Globus pallidus (tissue), 1 donor: ENCODE data around the gene ITGA6.

Source experiments
- DNase-seq: peaks from one replicate; pipeline ENCODE4 v3.0.0-alpha.2; 2015; ENCODE audit warnings: low spot score

The ITGA6 gene

GRCh38 chr2:172465417-172466334, 38.3 kb downstream of the ITGA6 start:
- DNase-seq, result peak; percentile 67

GRCh38 chr2:172467382-172467781, 40.0 kb downstream of the ITGA6 start:
- DNase-seq, result no peak

- DNase-seq, result no peak
Measured at GRCh38 chr2:172470958-172471922, 43.9 kb downstream of the ITGA6 start.

- DNase-seq, result no peak
Measured at GRCh38 chr2:172472446-172473033, 45.2 kb downstream of the ITGA6 start.

- no peak for DNase-seq
Measured at GRCh38 chr2:172473167-172473566, 45.8 kb downstream of the ITGA6 start.

- no peak for DNase-seq
Measured at GRCh38 chr2:172478353-172478752, 51.0 kb downstream of the ITGA6 start.

- no peak for DNase-seq
Measured at GRCh38 chr2:172480301-172481218, 53.2 kb downstream of the ITGA6 start.

- DNase-seq, result no peak
Measured at GRCh38 chr2:172481507-172482262, 54.3 kb downstream of the ITGA6 start.

- DNase-seq, result no peak
Measured at GRCh38 chr2:172484253-172484652, 56.9 kb downstream of the ITGA6 start.

- no peak for DNase-seq
Measured at GRCh38 chr2:172484706-172485105, 57.3 kb downstream of the ITGA6 start.

- DNase-seq, result no peak
Measured at GRCh38 chr2:172488556-172488955, 61.2 kb downstream of the ITGA6 start.

- no peak for DNase-seq
Measured at GRCh38 chr2:172489681-172490080, 62.3 kb downstream of the ITGA6 start.

GRCh38 chr2:172496160-172496608, 68.8 kb downstream of the ITGA6 start:
- no peak for DNase-seq

GRCh38 chr2:172507199-172507598, 79.8 kb downstream of the ITGA6 start:
- no peak for DNase-seq

GRCh38 chr2:172510088-172510487, 82.7 kb downstream of the ITGA6 start:
- DNase-seq, result no peak

GRCh38 chr2:172510548-172510947, 83.2 kb downstream of the ITGA6 start:
- no peak for DNase-seq

GRCh38 chr2:172512810-172513523, 85.6 kb downstream of the ITGA6 start:
- no peak for DNase-seq

- DNase-seq, result no peak
Measured at GRCh38 chr2:172513524-172513900, 86.1 kb downstream of the ITGA6 start.

- peak; percentile 60 for DNase-seq
Measured at GRCh38 chr2:172513935-172514586, 86.7 kb downstream of the ITGA6 start.
